Brain microvascular endothelial cell (primary cell): Measurements from ENCODE around the gene CAPS.

Experiments
- DNase-seq: peaks from one replicate; pipeline ENCODE4 v3.0.0-alpha.2; 2020
- H3K27ac ChIP-seq: fragments of 250-450 bp; sonication (Bioruptor Pico); 2 replicates; pipeline ENCODE4 v1.5.1; 2020; ENCODE audit warnings: mild to moderate bottlenecking, moderate library complexity
- H3K27me3 ChIP-seq: fragments of 250-450 bp; sonication (Bioruptor Pico); replicated peaks from 2 replicates; pipeline ENCODE4 v1.5.1; 2020; ENCODE audit warnings: mild to moderate bottlenecking
- H3K36me3 ChIP-seq: fragments of 250-450 bp; sonication (Bioruptor Pico); replicated peaks from 2 replicates; pipeline ENCODE4 v1.5.1; 2020; ENCODE audit warnings: mild to moderate bottlenecking
- H3K4me3 ChIP-seq: 2 replicates; pipeline ENCODE4 v1.5.1; 2011; ENCODE audit warnings: low read depth, mild to moderate bottlenecking, control low read depth, low read length, moderate library complexity
- in situ Hi-C: cut with HindIII; loops from 2 replicates; pipeline ENCODE4 v1.10.0; 2017; ENCODE audit warnings: low sequenced_read_pairs, low pct_ligation_motif_present
- TF ChIP-seq, protein P1 (sequence below): IDR thresholded peaks from 2 replicates; pipeline ENCODE4 v1.5.1; 2011; ENCODE audit warnings: low read depth, mild to moderate bottlenecking, moderate library complexity, low read length, control low read depth, inconsistent platforms; ENCODE audit errors: missing control alignments

CAPS gene

DNA sequence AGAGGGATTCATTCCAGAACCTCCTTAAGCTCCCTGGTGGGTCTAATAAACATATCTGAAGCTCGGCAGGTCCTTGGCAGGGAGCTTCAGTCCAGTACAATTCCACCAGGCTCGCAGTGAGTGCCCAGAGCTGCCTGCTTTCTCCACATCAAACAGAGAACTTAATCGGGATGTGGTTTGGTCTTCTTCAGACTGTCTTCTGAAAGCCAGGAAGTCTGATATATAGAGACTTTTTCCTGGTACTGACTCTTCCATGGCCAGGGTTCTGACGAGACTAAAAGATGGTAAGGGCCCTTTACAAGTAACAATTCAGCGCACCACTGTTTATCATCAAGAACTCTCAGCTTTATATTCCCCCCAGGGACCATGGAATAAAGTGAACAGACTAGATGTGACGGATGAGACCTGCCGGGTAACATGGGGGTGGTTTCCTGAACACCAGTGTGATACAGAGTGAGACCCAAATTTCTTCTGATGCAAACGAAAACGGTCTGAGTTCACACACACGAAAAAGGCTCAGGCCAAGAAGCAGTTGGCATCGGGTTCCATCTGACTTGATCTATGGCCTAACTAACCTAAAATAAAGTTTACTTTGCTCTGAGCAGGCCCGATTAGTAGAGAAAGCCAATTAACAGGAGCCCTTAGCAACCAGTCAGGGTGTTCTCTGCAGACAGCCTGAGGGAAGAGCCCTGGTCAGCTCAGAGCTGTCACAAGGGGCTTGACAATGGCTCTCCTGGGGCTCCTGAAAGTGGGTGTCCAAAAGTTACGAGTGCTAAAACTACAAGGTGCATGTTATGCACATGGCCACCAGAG lies 34.9 kb downstream of the CAPS start:
- Histone ChIP-seq H3K36me3 (peaks cover 4% of the 10 kb centered on the region), H3K4me3 (no peak overlapping the region), H3K27ac (no peak overlapping the region), H3K27me3 (no peaks in the 10 kb centered on the region)
- TF ChIP-seq, protein P1, sequence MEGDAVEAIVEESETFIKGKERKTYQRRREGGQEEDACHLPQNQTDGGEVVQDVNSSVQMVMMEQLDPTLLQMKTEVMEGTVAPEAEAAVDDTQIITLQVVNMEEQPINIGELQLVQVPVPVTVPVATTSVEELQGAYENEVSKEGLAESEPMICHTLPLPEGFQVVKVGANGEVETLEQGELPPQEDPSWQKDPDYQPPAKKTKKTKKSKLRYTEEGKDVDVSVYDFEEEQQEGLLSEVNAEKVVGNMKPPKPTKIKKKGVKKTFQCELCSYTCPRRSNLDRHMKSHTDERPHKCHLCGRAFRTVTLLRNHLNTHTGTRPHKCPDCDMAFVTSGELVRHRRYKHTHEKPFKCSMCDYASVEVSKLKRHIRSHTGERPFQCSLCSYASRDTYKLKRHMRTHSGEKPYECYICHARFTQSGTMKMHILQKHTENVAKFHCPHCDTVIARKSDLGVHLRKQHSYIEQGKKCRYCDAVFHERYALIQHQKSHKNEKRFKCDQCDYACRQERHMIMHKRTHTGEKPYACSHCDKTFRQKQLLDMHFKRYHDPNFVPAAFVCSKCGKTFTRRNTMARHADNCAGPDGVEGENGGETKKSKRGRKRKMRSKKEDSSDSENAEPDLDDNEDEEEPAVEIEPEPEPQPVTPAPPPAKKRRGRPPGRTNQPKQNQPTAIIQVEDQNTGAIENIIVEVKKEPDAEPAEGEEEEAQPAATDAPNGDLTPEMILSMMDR = no peak
- DNase-seq = no peak
- in situ Hi-C loops = no loop called here

DNA sequence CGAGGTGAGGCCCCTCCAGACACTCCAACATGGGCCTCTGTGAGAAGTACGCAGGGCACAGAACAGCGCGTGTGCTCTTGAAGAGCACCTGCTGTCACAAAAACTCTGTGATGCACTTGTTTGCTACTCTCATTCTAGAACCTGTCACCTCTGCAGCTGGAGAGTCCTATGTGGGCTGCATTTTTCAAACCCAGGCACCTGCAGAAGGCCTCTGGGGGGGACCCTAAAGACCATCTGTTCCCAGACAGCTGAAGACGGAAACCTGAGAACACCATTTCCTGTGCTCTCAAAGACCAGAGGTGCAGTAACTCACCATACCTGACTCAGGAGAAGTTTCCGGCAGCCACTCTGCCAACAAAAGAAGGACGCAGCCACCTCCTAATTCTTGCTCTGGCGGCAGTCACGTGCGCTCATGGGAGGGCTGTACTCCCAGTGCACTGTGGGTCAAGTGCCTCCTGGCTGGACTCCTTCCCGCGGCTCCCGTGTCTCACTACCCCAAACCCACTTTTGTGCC lies 35.8 kb downstream of the CAPS start:
- H3K27ac ChIP-seq = no peak overlapping the region
- no peaks in the 10 kb centered on the region for H3K27me3 ChIP-seq
- in situ Hi-C loops = no loop called here
- TF ChIP-seq, protein P1 = no peak
- H3K36me3 ChIP-seq = peaks cover 4% of the 10 kb centered on the region
- no peak overlapping the region for H3K4me3 ChIP-seq
- no peak for DNase-seq

DNA sequence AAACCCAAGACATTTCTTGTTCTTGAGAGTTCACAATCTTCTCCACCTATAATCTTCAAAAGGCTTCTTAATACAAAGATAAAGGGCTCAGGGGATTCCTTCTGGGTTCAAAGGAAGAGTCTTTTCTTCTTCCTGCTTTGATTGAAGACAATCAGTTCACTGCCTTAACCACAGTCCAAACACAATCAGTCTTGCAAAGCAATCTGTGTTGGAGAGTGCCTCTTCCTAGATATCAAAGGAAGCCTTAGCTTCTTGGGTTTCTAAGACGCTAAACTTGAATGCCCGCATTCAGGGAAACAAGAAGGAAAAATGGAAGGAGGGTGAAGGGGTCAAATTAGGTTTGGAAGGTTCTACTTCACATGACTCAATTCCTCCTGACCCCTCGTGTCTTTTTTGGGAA lies 36.7 kb downstream of the CAPS start:
- Histone ChIP-seq H3K27ac (no peak overlapping the region), H3K36me3 (peaks cover 4% of the 10 kb centered on the region), H3K27me3 (no peaks in the 10 kb centered on the region), H3K4me3 (no peak overlapping the region)
- TF ChIP-seq, protein P1 = no peak
- DNase-seq = no peak
- in situ Hi-C loops = no loop called here

DNA sequence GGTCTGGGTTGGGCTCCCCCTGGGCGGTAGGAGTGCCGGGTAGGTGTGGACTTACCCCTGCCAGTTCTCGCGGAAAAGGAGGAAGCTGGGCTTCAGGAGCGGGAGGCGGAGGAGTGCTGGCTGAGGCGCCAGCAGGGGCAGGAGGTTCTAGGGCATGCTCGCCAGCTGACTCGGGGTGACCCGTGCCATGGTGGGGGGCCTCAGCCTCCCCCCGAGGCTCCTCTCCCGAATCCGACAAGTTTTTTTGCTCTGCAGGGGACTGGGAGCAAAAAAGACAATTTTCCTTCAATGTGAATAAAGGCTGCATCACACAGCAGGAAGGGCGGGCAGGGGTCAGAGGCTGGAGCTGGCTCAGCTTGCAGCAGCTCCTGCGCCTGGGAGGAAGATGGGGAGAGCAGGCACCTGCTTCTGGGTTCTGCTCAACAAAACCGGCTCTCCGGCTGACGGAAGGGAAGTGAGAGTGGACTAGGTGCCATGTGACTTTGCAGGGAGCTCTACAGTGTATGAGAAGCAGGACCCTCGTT lies 37.3 kb downstream of the CAPS start:
- H3K4me3 ChIP-seq = no peak overlapping the region
- no peak for DNase-seq
- TF ChIP-seq, protein P1 = no peak
- no peak overlapping the region for H3K27ac ChIP-seq
- no peaks in the 10 kb centered on the region for H3K27me3 ChIP-seq
- H3K36me3 ChIP-seq = peaks cover 4% of the 10 kb centered on the region
- in situ Hi-C loops = no loop called here

DNA sequence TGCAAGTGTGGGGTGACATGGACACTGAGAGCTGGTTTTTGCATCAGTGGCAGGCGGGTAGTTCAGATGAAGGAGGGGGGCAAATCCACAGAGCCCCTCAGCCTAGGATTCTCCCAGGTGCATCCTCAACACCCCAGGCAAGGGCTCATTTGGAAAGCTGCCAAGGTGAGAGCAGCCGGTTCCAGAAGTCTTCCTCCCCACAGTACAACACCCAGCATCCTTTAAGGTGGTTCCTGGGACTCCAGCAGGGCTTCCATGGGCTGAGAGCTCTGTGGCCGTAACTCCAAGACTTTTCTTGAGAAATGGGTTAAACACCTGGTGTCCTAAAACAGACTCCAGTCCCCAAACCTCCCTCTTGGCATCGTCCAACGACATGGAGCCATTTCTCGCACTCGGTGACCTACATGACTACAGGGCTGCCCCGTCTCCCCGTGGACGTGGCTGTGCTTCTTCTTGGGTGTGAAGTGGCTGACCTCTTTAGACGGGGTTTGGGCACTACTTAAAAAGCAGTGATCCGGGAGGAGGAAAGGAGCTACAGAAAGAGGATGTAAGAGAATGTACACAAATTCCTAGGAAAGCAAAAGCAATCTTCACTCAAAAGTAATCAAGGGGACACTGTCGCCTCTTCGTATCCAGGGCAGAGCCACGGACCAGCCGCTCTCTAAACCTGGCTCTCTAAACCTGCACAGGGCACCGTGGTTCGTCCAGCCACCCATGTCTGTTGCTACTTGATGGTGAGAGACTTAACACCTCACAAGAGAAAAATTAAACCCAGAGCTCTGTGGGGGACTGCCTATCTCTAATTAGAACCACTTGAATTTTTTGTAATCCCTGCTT lies 38.4 kb downstream of the CAPS start:
- Histone ChIP-seq H3K27ac (no peak overlapping the region), H3K27me3 (no peaks in the 10 kb centered on the region), H3K4me3 (no peak overlapping the region), H3K36me3 (peaks cover 4% of the 10 kb centered on the region)
- TF ChIP-seq, protein P1 = no peak
- in situ Hi-C loops = no loop called here
- no peak for DNase-seq
